GM15510 (cell line): ENCODE measurements around the gene PEAK1.

Experiments used
- POLR2A ChIP-seq: IDR thresholded peaks from 3 replicates; pipeline ENCODE4 v1.6.1; 2011; ENCODE audit warnings: borderline replicate concordance; ENCODE audit not compliant: insufficient read length; ENCODE audit errors: extremely low read depth

PEAK1 gene

GRCh38 chr15:77391372-77391951 lies 28.4 kb downstream of the PEAK1 start:
- TF ChIP-seq POLR2A: no peak

GRCh38 chr15:77387365-77388105 lies 32.4 kb downstream of the PEAK1 start:
- no peak for TF ChIP-seq POLR2A

- TF ChIP-seq POLR2A: no peak
Observed at GRCh38 chr15:77386626-77387025, 33.3 kb downstream of the PEAK1 start.

DNA sequence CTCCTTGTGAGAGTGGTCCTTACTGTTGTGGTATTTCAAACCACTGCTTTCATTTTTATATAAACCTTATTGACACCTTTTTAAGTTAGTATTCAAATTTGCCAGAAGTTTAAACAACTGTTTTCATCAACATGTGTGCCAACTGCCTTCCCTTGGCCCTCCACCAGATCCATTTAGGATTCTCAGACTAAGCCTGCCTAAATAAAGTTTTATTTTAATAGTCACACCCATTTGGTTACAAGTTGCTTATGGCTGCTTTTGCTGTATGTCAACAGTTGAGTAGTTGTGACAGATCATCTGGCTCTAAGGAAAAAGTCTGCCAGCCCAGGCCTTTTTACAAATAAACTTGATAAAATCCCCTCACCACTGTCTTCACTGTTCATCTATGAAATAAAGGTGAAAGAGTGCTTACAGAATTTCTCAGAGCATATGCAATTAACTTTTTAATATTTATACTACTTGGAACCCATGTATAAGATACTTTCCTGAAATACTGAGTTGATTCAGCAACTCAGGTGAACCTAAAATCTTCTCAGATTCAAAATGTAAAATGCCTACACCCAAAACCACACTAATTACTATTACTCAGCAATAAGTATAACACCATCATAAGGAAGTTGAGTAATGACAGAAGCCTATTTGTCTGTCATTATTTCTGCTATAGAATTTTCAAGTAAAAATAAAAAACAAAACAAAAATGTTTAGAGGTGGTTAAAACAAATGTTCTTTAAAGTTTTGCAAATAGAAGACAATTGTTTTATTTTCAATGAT lies 35.1 kb downstream of the PEAK1 start:
- TF ChIP-seq POLR2A: no peak

- TF ChIP-seq POLR2A: no peak
Observed at GRCh38 chr15:77384086-77384485, 35.8 kb downstream of the PEAK1 start.

- TF ChIP-seq POLR2A: no peak
Observed at GRCh38 chr15:77380033-77380432, 39.9 kb downstream of the PEAK1 start.

GRCh38 chr15:77376770-77377169 lies 43.1 kb downstream of the PEAK1 start:
- TF ChIP-seq POLR2A: no peak

GRCh38 chr15:77375133-77375532 lies 44.8 kb downstream of the PEAK1 start:
- no peak for TF ChIP-seq POLR2A

GRCh38 chr15:77373441-77373840 lies 46.5 kb downstream of the PEAK1 start:
- no peak for TF ChIP-seq POLR2A

- TF ChIP-seq POLR2A: no peak
Observed at GRCh38 chr15:77371850-77372563, 47.9 kb downstream of the PEAK1 start.

- TF ChIP-seq POLR2A: no peak
Observed at GRCh38 chr15:77370580-77370979, 49.3 kb downstream of the PEAK1 start.

DNA sequence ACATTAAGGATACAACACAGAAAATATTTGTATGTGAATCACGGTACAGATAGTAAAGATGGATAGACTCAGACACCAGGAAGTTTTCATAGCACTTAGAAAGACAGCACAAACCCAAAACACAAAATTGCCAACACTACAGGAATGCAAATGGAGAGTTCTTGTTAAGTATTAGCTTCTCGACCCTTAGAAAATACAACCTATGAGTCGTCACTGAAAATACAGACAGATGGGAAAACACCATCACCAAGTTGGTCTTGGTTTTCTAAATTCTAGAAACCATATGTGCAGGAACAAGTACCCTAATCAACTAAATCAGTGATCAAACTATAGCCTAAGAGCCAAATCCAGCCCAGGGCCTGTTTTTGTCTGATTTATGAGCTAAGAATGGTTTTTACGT lies 50.7 kb downstream of the PEAK1 start:
- no peak for TF ChIP-seq POLR2A

GRCh38 chr15:77367631-77368030 lies 52.3 kb downstream of the PEAK1 start:
- no peak for TF ChIP-seq POLR2A

DNA sequence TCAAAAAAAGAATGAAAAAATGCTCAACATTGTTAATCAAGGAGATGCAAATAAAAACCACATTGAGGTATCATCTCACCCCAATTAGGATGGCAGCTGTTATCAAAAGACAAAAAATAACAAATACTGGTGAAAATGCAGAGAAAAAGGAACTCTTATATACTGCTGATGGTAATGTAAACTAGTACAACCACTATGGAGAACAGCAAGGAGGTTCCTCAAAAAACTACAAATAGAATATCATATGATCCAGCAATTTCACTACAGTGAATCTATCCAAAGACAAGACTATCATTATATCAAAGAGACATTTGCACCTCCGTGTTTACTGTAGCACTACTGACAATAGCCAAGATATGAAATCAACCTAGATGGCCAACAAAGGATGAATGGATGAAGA lies 58.4 kb downstream of the PEAK1 start:
- TF ChIP-seq POLR2A: no peak

DNA sequence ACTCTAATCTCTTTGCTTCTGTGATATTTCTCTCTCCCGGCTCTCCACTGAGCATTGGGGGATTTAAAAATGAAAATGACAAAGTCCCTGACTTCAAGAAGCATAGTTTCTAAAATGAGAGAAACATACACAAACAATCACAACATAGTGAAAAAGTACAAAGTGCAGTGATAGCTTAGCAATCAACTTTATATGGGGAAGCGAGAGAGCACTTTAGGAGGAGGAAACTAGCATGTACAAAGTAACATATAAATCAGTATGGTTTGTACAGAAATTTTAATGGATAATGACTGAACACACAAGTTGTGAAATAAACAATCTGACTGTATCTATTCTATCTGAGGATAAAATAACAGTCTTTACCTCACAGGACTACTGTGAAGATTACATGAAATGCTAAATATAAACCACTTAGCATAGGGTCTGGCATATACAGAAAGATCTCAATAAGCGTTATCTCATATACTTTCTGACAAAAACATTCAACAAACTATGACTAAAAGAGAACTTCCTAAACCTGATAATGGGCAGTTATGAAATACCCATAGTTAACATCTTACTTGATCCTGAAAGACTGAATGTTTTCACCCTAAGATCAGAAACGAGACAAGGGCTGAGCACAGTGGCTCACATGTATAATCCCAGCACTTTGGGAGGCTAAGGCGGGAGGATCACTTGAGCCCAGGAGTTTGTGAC lies 61.2 kb downstream of the PEAK1 start:
- TF ChIP-seq POLR2A: no peak

- no peak for TF ChIP-seq POLR2A
Observed at GRCh38 chr15:77356305-77356704, 63.6 kb downstream of the PEAK1 start.

DNA sequence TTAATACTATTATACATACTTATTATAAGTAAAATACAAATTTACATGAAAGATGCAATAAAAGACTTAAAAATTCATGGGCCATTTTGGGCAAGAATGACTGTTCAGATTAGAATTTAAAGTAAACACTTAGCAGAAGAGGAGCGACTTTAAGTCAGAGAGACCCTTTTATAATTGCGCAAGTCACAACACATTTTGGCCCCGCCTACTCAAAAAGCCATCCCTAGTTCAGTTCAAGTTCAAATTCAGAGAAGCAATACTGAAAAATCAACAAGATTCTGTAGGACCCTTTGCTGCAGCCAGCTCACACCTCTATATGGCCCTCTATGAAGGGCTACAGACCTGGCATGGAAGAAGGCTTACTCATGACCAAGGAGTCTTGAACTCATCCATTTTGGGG lies 64.6 kb downstream of the PEAK1 start:
- TF ChIP-seq POLR2A: no peak
